RWPE1 (cell line): ENCODE results near the gene DNASE2.
"Not testable (repeated sequence)": the region's sequence is repeated elsewhere in the genome, so short reads cannot be mapped to it uniquely, and the experiment has no call there.

Source experiments
- CTCF ChIA-PET: fragments of 350-600 bp; sonication (Branson Sonifier 250); formaldehyde crosslinking; extraction: SDS; loops from one replicate; lab custom pipeline; 2021; lab: Yijun Ruan, JAX
- POLR2A ChIA-PET: fragments of 400-600 bp; formaldehyde crosslinking; extraction: SDS; loops from one replicate; lab custom pipeline; 2020; ENCODE audit warnings: antibody characterized with exemption; ENCODE audit not compliant: low non-redundant PET; lab: Yijun Ruan, JAX
- DNase-seq: peaks from one replicate; pipeline ENCODE4 v3.0.0; 2012; ENCODE audit warnings: low spot score
- H3K27ac ChIP-seq: fragments of 450-650 bp; 2 replicates; pipeline ENCODE4 v1.5.1; 2017
- CTCF ChIP-seq: fragments of 450-650 bp; conservative IDR thresholded peaks from 2 replicates; pipeline ENCODE4 v1.5.1; 2017; ENCODE audit warnings: low read depth, mild to moderate bottlenecking

DNASE2 gene, protein sequence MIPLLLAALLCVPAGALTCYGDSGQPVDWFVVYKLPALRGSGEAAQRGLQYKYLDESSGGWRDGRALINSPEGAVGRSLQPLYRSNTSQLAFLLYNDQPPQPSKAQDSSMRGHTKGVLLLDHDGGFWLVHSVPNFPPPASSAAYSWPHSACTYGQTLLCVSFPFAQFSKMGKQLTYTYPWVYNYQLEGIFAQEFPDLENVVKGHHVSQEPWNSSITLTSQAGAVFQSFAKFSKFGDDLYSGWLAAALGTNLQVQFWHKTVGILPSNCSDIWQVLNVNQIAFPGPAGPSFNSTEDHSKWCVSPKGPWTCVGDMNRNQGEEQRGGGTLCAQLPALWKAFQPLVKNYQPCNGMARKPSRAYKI

GRCh38 chr19:12881172-12881808, at the start of gene DNASE2:
Gene DNASE2, minus strand, starts transcription at chr19:12881449. Its CDS starts 74 bp downstream, at chr19:12881375.
- ChIA-PET POLR2A (interaction anchor here (0.6 to 1.0 kb wide), 4 partner anchors 10 to 61 kb away, joined by 4 to 11 read pairs (median 7); no protein-coding TSS in a partner anchor), CTCF (no interaction called here)
- no peak for TF ChIP-seq CTCF
- peak within 1 kb of the TSS; percentile 87 for H3K27ac ChIP-seq
- DNase-seq = peak; percentile 98

- TF ChIP-seq CTCF = no peak
- POLR2A ChIA-PET = no interaction called here
- CTCF ChIA-PET = no interaction called here
- no peak for DNase-seq
- H3K27ac ChIP-seq = 0 out of 2 replicates have a peak overlapping the region, but pooled peaks have one; percentile 2
Observed at GRCh38 chr19:12930002-12930645, 48.9 kb upstream of the DNASE2 start.

GRCh38 chr19:12924621-12925310, 43.5 kb upstream of the DNASE2 start:
- no peak overlapping the region for H3K27ac ChIP-seq
- CTCF ChIA-PET = interaction anchor here (0.5 to 0.8 kb wide), 2 partner anchors 40 to 163 kb away, joined by 3 to 4 read pairs; no protein-coding TSS in a partner anchor
- POLR2A ChIA-PET = no interaction called here
- DNase-seq = no peak
- no peak for TF ChIP-seq CTCF

- ChIA-PET CTCF (no interaction called here), POLR2A (no interaction called here)
- no peak for TF ChIP-seq CTCF
- H3K27ac ChIP-seq = no peak overlapping the region
- DNase-seq = no peak
Observed at GRCh38 chr19:12922959-12923358, 41.7 kb upstream of the DNASE2 start.

GRCh38 chr19:12921047-12921446, 39.8 kb upstream of the DNASE2 start:
- TF ChIP-seq CTCF = no peak
- CTCF ChIA-PET = interaction anchor here (0.6 to 0.7 kb wide), 2 partner anchors 17 to 44 kb away, joined by 3 read pairs; no protein-coding TSS in a partner anchor
- DNase-seq = no peak
- POLR2A ChIA-PET = interaction anchor here (0.6 to 0.7 kb wide), 2 partner anchors 11 to 115 kb away, joined by 4 to 5 read pairs; no protein-coding TSS in a partner anchor
- H3K27ac ChIP-seq = peak overlapping the region; percentile 61

- no peak for TF ChIP-seq CTCF
- POLR2A ChIA-PET = no interaction called here
- no peak for DNase-seq
- H3K27ac ChIP-seq = no peak overlapping the region
- CTCF ChIA-PET = no interaction called here
Observed at GRCh38 chr19:12918253-12918652, 37.0 kb upstream of the DNASE2 start.

DNA sequence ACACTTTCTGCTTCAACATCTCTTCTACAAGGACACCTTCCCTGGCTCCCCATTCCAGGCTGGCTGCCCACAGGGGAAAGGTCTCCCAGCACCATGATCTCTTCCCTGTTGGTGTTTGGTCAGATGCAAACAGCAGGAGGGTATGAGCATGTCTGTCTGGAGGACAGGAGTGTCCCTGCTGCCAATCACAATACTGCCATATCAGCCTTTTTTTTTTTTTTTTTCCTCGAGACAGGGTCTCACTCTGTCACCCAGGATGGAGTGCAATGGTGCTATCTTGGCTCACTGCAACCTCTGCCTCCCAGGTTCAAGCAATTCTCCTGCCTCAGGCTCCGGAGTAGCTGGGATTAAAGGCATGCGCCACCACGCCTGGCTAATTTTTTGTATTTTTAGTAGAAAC, 34.6 kb upstream of the DNASE2 start:
- H3K27ac ChIP-seq, DNase-seq, POLR2A ChIA-PET: not testable (repeated sequence)
- CTCF ChIA-PET = interaction anchor here (0.6 to 0.7 kb wide), 2 partner anchors 34 to 156 kb away, joined by 3 to 4 read pairs; no protein-coding TSS in a partner anchor
